Measurements from ENCODE around the gene ARPP21. TPM values are rescaled to one million over a fixed set of nuclear protein-coding genes. Genes with fewer than 3 reads are reported as not detected.

ARPP21 gene
- not detected for total RNA-seq

GRCh38 chr3:35639254-35640186 is at the start of gene ARPP21:
TSS of gene ARPP21 (plus strand) at chr3:35639525. CDS start at chr3:35681752, 42,227 bp downstream.
- intact Hi-C loops (cut with DNase I) = no loop called here
- no peak for DNase-seq
- 0 to 11% methylated on average over 22 to 24 of the region's 83 CpGs for WGBS, 2 donors
- no peak within 1 kb of the TSS for H3K27ac ChIP-seq
- no peaks in the 10 kb centered on the region for H3K36me3 ChIP-seq
- H3K4me1 ChIP-seq = peaks cover 0 to 14% (median 9%) of the 10 kb centered on the region in 3 donors
- H3K9me3 ChIP-seq = no peaks in the 10 kb centered on the region
- TF ChIP-seq POLR2A (IDR thresholded peaks at IDR 0.05) (no peak), CTCF (IDR thresholded peaks at IDR 0.05) (no peak)
- H3K27me3 ChIP-seq = peaks cover 0 to 47% (median 1%) of the 10 kb centered on the region in 4 donors
- H3K4me3 ChIP-seq = peak within 1 kb of the TSS; percentile 2 to 59 (median 26)

GRCh38 chr3:35592589-35593295 is 46.6 kb upstream of the ARPP21 start:
- no peak for DNase-seq
- no peaks in the 10 kb centered on the region for H3K27me3 ChIP-seq
- no peaks in the 10 kb centered on the region for H3K9me3 ChIP-seq
- H3K4me3 ChIP-seq = no peak overlapping the region
- intact Hi-C loops (cut with DNase I) = no loop called here
- TF ChIP-seq CTCF (IDR thresholded peaks at IDR 0.05) (no peak), POLR2A (IDR thresholded peaks at IDR 0.05) (no peak)
- no peaks in the 10 kb centered on the region for H3K4me1 ChIP-seq
- 48 to 53% methylated on average over 5 of the region's 5 CpGs for WGBS, 2 donors
- no peaks in the 10 kb centered on the region for H3K36me3 ChIP-seq
- no peak overlapping the region for H3K27ac ChIP-seq

- H3K27me3 ChIP-seq = no peaks in the 10 kb centered on the region
- H3K9me3 ChIP-seq = no peaks in the 10 kb centered on the region
- no peak for TF ChIP-seq CTCF (IDR thresholded peaks at IDR 0.05)
- no peak for TF ChIP-seq POLR2A (IDR thresholded peaks at IDR 0.05)
- H3K4me3 ChIP-seq = no peak overlapping the region
- no peak for DNase-seq
- no peaks in the 10 kb centered on the region for H3K4me1 ChIP-seq
- no peaks in the 10 kb centered on the region for H3K36me3 ChIP-seq
- no peak overlapping the region for H3K27ac ChIP-seq
- intact Hi-C loops (cut with DNase I) = no loop called here
Observed at GRCh38 chr3:35594739-35595138, 44.6 kb upstream of the ARPP21 start.

GRCh38 chr3:35596335-35596995 is 42.9 kb upstream of the ARPP21 start:
- Histone ChIP-seq H3K27me3 (no peaks in the 10 kb centered on the region), H3K4me3 (no peak overlapping the region), H3K36me3 (no peaks in the 10 kb centered on the region), H3K27ac (no peak overlapping the region), H3K4me1 (no peaks in the 10 kb centered on the region), H3K9me3 (no peaks in the 10 kb centered on the region)
- no peak for DNase-seq
- intact Hi-C loops (cut with DNase I) = no loop called here
- WGBS, 2 donors = 41 to 70% methylated on average over 3 of the region's 3 CpGs
- TF ChIP-seq CTCF (IDR thresholded peaks at IDR 0.05) (no peak), POLR2A (IDR thresholded peaks at IDR 0.05) (no peak)

Data from esophagus squamous epithelium (tissue), 5 donors.